T-helper 1 cell treated with Interleukin-12 subunit alpha and Interleukin-12 subunit beta and Interleukin-4 antibody, amounts not matched to agents 30 μg/mL and 1 μg/mL, for 36 hours (primary cell): Measurements from ENCODE around the gene GIPC3.

Experiments
- H3K27ac Mint-ChIP-seq: one replicate; pipeline ENCODE4 v1.8.0; 2021; ENCODE audit warnings: mild to moderate bottlenecking, mixed read lengths
- H3K27me3 Mint-ChIP-seq: one replicate; pipeline ENCODE4 v1.8.0; 2021; ENCODE audit warnings: low read depth, mixed read lengths
- H3K36me3 Mint-ChIP-seq: one replicate; pipeline ENCODE4 v1.8.0; 2021; ENCODE audit warnings: low read depth, mixed read lengths
- H3K4me1 Mint-ChIP-seq: one replicate; pipeline ENCODE4 v1.8.0; 2021; ENCODE audit warnings: low read depth, mixed read lengths
- H3K4me3 Mint-ChIP-seq: one replicate; pipeline ENCODE4 v1.8.0; 2021; ENCODE audit warnings: mild to moderate bottlenecking, moderate library complexity, mixed read lengths
- H3K9me3 Mint-ChIP-seq: one replicate; pipeline ENCODE4 v1.8.0; 2021; ENCODE audit warnings: mixed read lengths

Gene GIPC3

GRCh38 chr19:3637621-3638020 lies 52.3 kb downstream of the GIPC3 start:
- Mint-ChIP-seq H3K36me3 (no peaks in the 10 kb centered on the region), H3K4me3 (no peak overlapping the region), H3K27me3 (no peaks in the 10 kb centered on the region), H3K27ac (no peak overlapping the region), H3K9me3 (no peaks in the 10 kb centered on the region), H3K4me1 (no peaks in the 10 kb centered on the region)

DNA sequence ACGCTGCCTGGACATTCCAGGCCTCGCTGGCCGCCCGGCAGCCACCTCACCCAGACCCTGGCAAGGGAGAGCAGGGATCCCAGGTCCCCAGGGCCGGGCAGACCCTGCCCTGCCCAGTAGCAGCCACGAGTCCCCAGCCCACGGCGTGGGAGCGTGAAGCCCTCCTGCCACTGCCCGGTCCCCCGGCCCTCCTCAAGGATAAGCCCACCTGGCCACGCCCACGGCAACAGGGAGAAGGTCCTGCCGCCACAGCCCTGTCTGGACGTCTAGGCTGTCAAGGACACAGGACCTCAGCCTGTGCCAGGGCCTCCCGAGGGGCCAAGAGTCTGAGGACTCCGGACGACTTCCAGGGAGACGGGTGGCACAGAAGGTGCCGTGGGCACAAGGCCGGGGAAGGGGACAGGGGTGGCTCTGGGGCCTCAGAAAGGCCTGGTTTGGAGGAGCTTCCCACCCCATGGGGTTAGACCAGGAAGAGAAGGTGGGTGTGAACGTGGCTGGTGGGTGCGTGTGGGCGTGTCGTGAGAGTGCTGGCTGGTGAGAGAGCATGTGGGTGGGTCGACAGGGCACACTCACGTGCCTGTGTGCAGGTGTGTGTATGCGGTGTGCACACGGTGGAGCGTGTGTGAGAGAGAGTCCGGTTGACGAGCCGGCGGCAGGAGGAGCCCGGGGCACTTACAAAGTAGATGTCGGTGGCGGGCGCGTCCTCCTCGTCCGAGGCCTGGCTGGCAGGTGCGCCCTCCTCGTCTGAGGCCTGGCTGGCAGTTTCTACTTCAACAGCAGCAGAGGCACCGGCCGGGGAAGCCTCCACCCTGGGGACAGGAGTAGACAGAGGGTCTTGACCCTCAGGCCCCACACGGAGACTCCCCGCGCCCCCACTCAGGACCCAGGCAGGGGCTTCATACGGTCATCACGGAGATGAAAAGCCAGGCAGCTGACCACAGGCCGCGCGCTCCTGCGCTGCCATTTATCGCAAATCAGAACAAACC lies 53.2 kb downstream of the GIPC3 start:
- H3K27ac Mint-ChIP-seq, result no peak overlapping the region
- no peaks in the 10 kb centered on the region for H3K36me3 Mint-ChIP-seq
- no peak overlapping the region for H3K4me3 Mint-ChIP-seq
- no peaks in the 10 kb centered on the region for H3K4me1 Mint-ChIP-seq
- H3K27me3 Mint-ChIP-seq, result no peaks in the 10 kb centered on the region
- no peaks in the 10 kb centered on the region for H3K9me3 Mint-ChIP-seq

- Mint-ChIP-seq H3K4me1 (no peaks in the 10 kb centered on the region), H3K27ac (no peak overlapping the region), H3K9me3 (no peaks in the 10 kb centered on the region), H3K36me3 (no peaks in the 10 kb centered on the region), H3K4me3 (no peak overlapping the region), H3K27me3 (no peaks in the 10 kb centered on the region)
These were observed 54.2 kb downstream of the GIPC3 start for GRCh38 chr19:3639479-3639878.

DNA sequence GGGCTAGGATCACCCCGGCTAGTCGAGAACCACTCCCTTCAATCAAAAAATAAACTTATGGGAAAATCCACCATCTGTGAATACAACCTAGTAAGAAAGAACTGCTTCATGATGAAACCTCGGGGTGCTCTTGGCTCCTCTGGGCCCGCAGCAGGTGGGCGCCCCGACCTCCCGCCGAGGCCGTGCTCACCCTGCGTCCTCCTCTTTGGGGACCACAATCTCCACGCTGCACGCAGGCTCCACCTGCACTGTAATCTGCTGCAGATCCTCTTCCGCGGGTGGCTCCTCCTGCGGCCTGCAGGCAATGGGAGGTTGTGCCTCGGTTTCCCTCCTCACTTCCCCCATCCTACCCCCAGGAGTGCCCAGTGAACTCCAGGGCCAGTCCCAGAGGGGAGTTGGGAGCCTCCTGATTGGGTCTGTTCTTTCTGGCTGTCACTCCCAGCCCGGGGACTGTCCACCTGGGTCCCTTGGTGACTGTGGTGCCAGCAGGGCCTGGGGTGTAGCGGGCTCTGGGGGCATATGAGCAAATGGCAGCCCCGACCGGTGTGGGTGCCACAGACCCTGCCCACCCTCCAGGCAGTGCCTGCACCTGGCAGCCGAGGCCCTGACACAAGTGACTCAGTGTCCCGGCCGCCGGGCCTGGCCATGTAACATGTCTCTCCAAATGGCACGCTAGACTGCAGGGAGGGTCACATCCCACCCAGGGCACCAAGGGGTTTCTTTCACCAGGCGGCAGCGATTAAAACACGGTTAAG lies 56.4 kb downstream of the GIPC3 start:
- no peak overlapping the region for H3K4me3 Mint-ChIP-seq
- no peaks in the 10 kb centered on the region for H3K36me3 Mint-ChIP-seq
- H3K9me3 Mint-ChIP-seq, result no peaks in the 10 kb centered on the region
- no peaks in the 10 kb centered on the region for H3K27me3 Mint-ChIP-seq
- no peak overlapping the region for H3K27ac Mint-ChIP-seq
- no peaks in the 10 kb centered on the region for H3K4me1 Mint-ChIP-seq

DNA sequence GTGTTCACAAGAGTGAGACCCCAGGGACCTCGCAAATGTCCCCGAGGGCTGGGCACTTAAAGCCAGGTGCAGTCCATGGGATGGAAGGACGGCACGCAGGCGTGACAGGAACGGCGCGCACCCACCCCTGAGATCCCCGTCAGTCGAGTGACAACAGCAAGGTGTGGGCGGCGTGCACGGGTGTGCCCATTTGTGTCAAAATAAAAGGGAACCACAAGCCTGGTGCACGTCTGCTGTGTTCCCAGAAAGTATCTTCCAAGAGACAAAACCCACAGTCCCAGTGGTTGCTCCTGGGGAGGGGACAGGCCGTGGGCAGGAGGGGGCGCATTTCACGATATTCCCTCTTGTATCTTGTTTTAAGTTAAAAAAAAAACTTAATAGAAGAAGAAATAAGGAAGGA lies 57.0 kb downstream of the GIPC3 start:
- Mint-ChIP-seq H3K27me3 (no peaks in the 10 kb centered on the region), H3K36me3 (no peaks in the 10 kb centered on the region), H3K4me1 (no peaks in the 10 kb centered on the region), H3K4me3 (no peak overlapping the region), H3K9me3 (no peaks in the 10 kb centered on the region), H3K27ac (no peak overlapping the region)
